Fibroblast of skin of left quadriceps (primary cell): ENCODE results near the gene DRC3.

Source experiments
- DNase-seq, 2 experiments: peaks; one replicate each; pipeline ENCODE4 v3.0.0-alpha.2; 2013; ENCODE audit warnings: low read depth in 2 of 2

DRC3 gene

GRCh38 chr17:17966399-17966798 lies 6.3 kb upstream of the DRC3 start:
- no peak for DNase-seq

GRCh38 chr17:17970699-17971430 lies 1.8 kb upstream of the DRC3 start:
- no peak for DNase-seq

GRCh38 chr17:17971431-17972125 lies 1.1 kb upstream of the DRC3 start:
- DNase-seq, result no peak

- DNase-seq, result no peak
Observed at GRCh38 chr17:17972952-17973254, 241 bp downstream of the DRC3 start.

GRCh38 chr17:17975436-17975835 lies 2.8 kb downstream of the DRC3 start:
- DNase-seq, result no peak

- no peak for DNase-seq
Observed at GRCh38 chr17:17976931-17977570, 4.4 kb downstream of the DRC3 start.

- no peak for DNase-seq
Observed at GRCh38 chr17:17978481-17979424, 6.1 kb downstream of the DRC3 start.

- DNase-seq, result no peak
Observed at GRCh38 chr17:17979778-17980177, 7.1 kb downstream of the DRC3 start.

GRCh38 chr17:17981330-17981729 lies 8.7 kb downstream of the DRC3 start:
- DNase-seq, result no peak

GRCh38 chr17:17982801-17983200 lies 10.1 kb downstream of the DRC3 start:
- DNase-seq, result no peak

GRCh38 chr17:17983376-17983775 lies 10.7 kb downstream of the DRC3 start:
- DNase-seq, result no peak

- no peak for DNase-seq
Observed at GRCh38 chr17:17983776-17984175, 11.1 kb downstream of the DRC3 start.

GRCh38 chr17:17985153-17985552 lies 12.5 kb downstream of the DRC3 start:
- no peak for DNase-seq

GRCh38 chr17:17985555-17985954 lies 12.9 kb downstream of the DRC3 start:
- no peak for DNase-seq

- DNase-seq, result no peak
Observed at GRCh38 chr17:17987187-17987896, 14.7 kb downstream of the DRC3 start.

- no peak for DNase-seq
Observed at GRCh38 chr17:17987901-17988300, 15.2 kb downstream of the DRC3 start.

- no peak for DNase-seq
Observed at GRCh38 chr17:17988427-17988945, 15.8 kb downstream of the DRC3 start.

- DNase-seq, result no peak
Observed at GRCh38 chr17:17989081-17989480, 16.4 kb downstream of the DRC3 start.

GRCh38 chr17:17989618-17990017 lies 17.0 kb downstream of the DRC3 start:
- no peak for DNase-seq

GRCh38 chr17:17990282-17990681 lies 17.6 kb downstream of the DRC3 start:
- no peak for DNase-seq

- DNase-seq, result no peak
Observed at GRCh38 chr17:17993366-17993765, 20.7 kb downstream of the DRC3 start.
